HG03135 (cell line): ENCODE results near the gene PLPPR2.
"Not testable (repeated sequence)": the region's sequence is repeated elsewhere in the genome, so short reads cannot be mapped to it uniquely, and the experiment has no call there.

Experiments
- ATAC-seq: cut with Tn5 transposase; IDR thresholded peaks from one replicate; pipeline ENCODE4 v1.9.1; 2021; ENCODE audit warnings: mild to moderate bottlenecking, moderate library complexity; ENCODE audit not compliant: unreplicated experiment

Gene PLPPR2

DNA sequence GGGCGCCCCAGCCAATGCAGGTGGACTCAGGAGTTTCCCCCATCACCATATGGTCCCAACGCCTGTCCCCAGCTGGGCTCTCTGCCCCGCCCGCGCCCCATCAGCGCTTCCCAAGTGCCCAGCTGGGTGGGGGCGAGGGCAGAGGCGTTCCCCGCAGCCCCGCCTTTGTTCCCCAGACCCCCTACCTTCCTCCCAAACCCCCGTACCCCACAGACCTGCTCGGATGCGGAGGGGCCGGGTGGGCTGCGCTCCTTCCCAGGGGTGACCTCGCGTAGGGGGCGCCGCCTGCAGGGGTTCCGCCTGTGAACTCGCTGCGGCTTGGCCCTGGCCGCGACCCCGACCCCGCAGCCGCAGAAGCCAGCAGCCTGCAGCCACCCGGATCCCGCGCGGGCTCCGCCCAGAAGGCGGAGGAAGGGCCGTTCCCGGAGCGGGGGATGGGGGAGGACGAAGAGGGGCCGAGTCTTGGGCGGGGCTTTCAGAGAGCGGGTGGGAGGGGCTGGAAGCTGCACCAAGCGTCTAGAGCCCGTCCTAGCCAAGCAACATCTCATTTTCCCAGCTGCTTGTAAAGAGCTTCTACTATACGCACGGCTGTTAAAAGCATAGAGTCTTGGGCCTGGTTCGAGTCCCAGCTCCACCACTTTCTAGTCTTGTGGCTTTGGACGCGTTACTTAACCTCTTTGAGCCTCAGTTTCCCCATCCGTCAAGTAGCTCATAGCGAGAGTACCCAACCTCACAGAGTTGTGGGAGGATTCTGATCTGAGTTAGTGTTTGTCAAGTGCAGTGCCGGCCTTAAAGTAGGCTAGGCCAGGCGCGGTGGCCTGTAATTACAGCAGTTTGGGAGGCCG is 15.8 kb upstream of the PLPPR2 start, which contains the start of gene RAB3D:
RAB3D (minus strand) TSS at position 404 of the 845 bp plus-strand sequence. CDS start 2,258 bp downstream, outside the sequence.
- ATAC-seq: peak; percentile 64

DNA sequence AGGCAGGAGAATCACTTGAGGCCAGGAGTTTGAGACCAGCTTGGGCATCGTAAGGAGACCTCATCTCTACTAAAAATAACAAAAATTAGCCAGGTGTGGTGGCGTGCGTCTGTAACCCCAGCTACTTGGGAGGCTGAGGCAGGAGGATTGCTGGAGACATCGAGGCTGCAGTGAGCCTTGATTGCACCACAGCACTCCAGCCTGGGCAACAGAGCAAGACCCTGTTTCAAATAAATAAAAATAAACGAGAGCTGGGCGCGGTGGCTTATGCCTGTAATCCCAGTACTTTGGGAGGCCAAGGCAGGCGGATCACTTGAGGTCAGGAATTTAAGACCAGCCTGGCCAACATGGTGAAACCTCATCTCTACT is 15.1 kb upstream of the PLPPR2 start:
- not testable (repeated sequence) for ATAC-seq

DNA sequence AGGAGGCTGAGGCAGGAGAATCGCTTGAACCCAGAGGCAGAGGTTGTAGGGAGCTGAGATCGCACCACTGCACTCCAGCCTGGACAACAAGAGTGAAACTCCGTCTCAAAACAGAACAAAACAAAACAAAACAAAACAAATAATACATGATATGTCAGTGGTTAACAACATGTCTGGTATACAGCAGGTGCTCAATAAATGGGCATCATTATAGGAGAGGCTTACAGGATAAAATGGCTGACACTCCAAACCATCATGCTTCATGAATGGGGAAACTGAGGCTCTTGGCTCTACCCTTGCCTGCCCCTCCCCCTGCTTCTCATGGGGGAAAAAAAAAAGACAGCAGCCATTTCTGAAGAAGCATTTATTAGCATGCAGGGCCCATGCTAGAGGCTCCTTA is 12.8 kb upstream of the PLPPR2 start:
- no peak for ATAC-seq

DNA sequence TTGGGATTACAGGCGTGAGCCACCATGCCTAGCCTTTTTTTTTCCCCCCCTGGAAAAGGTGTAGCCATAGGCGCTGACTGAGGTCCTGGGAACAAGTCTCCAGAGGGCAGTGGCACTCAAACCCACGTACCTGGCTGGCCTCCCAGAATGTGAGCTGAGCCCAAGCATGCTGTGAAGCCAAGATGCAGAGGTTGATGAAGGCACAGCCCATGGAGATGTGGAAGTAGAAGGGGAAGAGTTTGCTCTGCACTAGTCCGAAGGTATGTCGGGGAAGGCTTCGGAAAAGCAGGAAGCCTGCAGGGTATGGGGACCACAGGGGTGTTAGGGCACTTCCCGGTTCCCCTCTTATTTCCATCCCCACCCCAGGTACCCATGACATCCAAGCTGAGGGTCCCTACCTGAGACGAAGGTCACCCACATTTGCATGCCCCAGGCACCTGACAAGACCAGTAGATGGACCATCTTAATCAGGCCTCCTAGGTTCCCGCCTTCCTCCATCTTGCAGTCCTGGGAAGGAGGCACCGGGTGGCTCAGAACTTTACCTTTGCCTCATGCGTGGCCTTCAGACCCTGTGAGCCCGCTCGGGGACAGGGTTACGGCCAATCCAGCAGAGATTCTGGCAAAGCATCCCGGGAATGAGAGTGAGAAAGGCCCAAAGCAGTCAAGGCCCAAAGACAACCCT is 10.0 kb upstream of the PLPPR2 start:
- ATAC-seq: no peak

DNA sequence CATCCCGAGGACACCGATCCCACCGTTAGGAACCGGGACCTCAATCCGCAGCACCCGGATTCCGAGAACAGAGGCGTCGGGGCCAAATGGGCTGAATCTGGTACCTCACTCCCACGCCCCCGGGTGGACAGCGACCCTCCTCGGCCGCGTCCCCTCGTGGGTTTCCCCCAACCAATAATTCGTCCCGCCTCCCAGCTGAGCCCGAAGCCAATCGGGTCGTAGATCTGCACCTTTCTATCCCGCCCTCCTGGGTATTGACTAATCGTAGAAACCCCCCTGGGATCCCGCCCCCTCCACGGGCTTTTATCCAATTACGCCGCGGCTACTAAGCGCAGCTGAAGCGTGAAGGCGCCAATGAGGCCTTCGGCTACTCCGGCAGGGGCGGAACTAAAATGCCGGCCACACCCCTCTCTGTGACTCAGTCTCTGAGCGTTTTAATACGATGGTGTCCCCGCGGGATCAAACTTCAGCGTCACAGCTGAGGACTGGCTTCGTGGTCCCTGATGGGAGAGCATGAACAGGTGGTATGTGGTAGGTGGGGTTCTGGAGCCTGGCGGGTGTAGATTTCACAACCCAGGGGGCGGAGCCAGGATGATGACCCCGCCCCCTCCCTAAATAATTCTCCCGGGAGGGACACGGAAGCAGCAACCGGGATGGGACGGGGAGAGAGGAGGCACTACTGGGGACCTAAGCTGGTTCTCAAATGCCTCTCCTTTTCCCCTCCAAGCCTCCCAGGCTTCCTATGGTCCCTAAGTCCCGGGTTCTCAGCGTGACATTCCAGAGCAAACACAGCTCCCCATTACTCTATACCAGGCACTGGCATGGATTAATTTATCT is 8.9 kb upstream of the PLPPR2 start, which contains the start of the genes CCDC159 and TMEM205:
CCDC159 (plus strand) TSS at position 416 of the 837 bp plus-strand sequence; CDS start at position 504, 88 bp downstream.
TMEM205 (minus strand) TSS at position 165 of the 837 bp plus-strand sequence. CDS start 649 bp downstream, outside the sequence.
- peak; percentile 89 for ATAC-seq

DNA sequence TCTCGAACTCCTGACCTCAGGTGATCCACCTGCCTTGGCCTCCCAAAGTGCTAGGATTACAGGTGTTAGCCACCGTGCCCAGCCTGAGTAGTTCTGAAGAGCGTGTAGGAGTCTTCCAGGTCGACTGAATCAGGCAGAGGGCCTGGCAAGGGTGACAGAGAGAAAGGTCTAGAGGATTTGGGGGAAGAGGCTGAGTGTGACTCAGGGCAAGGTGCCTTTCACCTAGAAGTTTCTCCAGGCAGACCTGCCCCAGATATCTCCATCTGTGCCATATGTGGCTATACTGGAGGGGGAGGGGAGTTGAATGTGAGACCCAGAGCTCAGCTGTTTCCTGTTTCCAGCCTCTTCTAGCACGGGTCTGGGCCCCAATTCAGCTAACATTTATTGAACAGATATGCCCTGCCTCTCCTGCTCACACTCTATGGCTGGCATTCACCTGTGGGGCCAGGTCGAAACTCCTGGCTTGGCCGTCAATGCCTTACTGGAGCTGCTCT is 7.6 kb upstream of the PLPPR2 start:
- ATAC-seq: no peak

DNA sequence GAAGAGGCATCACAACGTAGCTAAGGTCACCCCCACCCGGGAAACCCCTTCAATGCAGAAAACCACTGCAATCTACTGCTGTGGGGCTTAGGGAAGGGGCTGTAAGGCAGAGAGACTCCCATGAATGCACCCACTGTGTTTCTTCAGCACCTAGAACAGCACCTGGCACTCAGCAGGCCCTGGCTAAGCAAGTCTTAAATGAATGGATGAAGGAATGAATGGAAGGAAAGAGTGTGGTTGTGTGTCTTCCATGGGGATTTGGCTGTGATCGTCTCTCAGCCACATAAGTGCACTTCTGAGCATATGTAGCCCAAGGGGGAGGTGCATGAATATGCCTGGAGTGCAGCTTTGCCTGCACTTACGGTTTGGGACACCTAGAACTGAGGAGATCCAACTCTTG is 6.1 kb upstream of the PLPPR2 start:
- ATAC-seq: no peak

DNA sequence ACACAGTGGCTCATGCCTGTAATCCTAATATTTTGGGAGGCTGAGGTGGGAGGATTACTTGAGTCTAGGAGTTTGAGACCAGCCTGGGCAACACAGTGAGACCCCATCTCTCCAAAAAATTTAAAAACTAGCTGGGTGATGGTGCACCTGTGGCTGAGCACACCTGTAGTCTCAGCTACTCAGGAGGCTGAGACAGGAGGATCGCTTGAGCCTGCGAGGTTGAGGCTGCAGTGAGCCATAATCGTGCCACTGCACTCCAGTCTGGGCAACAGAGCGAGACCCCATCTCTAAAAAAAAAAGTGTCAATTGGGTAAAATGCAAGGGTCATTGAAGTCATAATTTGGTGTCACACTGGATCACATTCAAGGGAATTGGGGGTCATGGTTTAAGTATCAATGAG is 1.1 kb upstream of the PLPPR2 start:
- not testable (repeated sequence) for ATAC-seq

DNA sequence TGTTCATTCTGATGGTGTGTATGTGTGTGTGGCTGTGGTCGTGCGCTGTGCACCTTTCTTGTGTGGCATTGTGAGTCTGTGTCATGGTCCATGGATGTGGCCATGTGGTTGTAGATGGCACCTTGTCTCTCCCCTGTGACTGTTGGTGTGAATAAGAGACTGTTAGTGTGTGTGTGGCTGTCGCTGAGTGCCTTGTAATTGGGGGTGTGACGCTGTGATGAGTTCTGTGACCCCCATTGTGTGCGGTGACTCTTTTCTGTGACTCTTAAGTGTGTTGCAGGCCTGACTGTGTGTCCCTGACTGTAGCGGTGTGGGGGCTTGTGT is 804 bp downstream of the PLPPR2 start:
- ATAC-seq: no peak

DNA sequence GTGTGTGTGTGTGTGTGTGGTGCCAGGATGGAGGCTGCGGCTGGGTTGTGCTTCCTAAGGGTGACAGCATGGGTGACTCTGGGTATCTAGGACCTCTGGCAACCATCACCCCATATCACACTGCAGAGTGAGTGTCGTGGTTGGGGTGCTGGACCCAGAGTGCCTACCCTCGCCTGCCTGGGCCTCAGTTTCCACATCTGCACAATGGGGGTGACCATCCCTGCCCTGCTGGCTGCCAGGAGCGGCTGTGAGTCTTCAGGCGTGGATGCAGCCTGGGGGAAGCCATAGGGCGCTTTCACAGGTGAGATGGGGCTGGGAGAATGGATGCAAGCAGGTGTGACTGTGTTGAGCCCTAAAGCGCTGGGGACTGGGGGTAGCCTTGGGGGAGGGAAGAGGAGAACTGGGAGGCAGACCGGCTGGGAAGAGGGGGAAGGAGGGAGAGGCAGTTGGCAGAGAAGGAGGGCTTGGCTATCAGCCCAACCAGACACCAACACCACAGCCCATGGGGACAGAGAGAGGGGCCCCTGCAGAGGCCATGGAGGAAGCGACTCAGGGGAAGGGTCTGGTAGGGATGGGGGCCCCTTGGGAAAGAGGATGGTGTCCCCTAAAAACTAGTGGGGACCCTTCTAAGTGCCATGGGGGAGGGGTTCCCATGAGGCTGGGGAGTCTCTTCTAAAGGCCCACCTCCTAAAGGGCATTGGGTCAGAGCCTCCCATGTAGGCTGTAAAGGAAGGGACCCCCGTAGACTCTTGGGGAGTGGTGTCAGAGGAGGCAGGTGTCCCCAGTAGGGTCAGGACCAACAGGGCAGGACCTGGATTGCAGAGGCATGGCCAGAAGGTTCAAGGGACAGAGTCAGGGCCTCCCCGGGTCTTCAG is 1.7 kb downstream of the PLPPR2 start:
- no peak for ATAC-seq

DNA sequence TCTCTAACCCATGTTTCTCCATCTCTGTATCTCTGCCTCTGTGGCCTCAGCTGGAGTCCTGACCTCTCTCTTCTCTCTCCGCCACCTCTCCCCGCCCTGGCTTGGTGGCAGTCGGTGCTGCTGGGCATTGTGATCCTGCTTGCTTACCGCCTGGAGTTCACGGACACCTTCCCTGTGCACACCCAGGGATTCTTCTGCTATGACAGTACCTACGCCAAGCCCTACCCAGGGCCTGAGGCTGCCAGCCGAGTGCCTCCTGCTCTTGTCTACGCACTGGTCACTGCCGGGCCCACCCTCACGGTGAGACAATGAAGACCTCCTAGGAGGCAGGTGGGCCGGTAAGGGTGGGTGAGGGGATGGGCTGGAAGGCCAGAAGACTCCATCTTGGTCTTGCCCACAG is 4.2 kb downstream of the PLPPR2 start:
- no peak for ATAC-seq

DNA sequence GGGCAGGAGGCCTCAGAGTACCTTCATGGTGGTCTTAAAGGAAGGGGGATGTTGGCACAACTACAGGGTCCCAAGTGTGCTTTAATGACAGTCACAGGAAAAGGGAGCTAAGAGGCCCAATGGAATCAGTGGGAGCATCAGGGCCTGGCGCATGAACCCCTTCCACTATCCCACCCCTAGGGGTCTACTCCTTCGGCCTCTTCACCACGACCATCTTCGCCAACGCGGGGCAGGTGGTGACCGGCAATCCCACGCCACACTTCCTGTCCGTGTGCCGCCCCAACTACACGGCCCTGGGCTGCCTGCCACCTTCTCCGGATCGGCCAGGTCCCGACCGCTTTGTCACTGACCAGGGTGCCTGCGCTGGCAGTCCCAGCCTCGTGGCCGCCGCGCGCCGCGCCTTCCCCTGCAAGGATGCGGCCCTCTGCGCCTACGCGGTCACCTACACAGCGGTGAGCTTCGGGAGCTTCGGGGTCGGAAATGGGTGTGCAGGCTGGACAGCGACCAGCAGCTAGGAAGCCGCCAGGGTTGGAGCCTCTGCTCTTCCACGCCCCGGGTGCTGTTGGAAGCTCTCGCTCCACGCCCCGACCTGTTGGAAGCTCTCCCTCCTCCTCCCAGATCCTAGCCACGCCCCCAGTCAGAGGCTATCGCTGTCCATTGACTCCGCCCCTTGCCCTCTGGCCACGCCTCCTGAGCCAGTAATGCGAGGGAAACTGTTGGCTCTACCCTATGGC is 6.0 kb downstream of the PLPPR2 start:
- ATAC-seq: no peak

DNA sequence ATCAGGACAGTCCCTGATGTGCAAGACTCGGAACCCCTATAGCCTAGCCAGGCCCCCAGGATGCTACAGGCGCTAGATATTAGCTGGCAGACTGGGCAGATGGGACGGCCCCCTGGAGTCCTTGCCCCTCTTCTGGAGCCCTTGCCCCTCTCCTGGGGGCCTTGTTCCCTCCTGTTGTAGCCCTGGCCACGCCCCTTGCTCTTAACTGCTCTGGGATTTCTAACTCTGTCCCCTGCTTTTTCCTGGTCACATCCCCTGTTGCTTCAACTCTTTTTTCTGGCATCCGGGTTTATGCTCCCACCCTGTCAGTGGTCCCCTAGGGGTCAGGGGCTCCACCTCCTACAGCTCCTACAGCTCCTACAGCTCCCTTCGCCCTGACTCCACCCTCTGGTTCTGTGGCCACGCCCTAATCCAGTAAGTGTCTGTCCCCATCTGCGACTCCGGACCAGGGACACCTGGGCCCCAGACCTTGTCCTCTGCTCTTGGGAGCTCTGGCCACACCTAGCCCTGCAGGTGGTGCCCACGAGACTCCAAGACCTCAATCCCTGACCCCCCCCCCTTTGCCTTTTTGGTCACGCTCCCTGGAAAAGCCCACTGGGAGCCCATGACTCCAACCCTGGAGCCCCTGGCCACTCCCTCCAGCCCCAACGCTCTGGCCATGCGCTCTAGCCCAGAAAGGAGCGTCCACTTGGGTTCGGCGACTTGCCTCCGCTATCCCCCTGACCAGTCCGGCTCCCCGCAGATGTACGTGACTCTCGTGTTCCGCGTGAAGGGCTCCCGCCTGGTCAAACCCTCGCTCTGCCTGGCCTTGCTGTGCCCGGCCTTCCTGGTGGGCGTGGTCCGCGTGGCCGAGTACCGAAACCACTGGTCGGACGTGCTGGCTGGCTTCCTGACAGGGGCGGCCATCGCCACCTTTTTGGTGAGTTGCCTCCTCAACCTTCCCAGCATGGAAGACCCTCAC is 6.8 kb downstream of the PLPPR2 start:
- no peak for ATAC-seq

DNA sequence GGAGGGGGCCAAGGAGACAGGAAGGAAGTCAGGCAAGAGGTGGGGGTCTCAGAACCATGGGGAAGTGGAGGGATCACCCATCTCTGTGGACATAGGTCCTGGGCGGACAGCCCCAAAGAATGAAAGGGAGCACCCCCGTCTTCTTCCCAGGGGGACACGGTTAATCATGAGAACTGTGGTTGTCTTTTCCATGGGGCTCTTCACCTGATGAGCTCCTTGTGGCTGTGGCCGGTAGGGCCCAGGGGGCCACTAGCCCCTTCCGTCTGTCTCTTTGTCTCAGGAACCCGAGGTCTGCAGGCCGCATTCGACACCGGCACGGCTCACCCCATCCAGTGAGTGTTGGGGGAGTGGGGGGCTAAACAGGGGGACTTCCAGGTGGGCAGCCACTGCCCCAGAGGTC is 8.6 kb downstream of the PLPPR2 start:
- ATAC-seq: no peak

DNA sequence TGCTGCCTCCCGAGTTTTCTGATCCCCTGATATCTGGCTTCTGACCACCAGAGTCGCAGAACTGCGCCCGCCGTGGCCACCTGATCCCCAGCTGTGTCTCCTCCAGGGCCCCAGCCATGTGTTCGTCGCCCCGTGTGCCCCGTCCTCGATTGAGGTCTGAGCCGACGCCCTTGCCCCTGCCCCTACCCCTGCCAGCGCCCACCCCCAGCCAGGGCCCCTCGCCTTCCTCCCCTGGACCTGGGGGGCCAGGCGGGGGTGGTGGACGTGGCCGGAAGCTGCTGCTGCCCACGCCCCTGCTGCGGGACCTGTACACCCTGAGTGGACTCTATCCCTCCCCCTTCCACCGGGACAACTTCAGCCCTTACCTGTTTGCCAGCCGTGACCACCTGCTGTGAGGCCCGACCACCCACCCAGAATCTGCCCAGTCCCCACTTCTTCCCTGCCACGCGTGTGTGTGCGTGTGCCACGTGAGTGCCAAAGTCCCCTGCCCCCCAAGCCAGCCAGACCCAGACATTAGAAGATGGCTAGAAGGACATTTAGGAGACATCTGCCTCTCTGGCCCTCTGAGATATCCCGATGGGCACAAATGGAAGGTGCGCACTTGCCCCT is 9.2 kb downstream of the PLPPR2 start:
- no peak for ATAC-seq

DNA sequence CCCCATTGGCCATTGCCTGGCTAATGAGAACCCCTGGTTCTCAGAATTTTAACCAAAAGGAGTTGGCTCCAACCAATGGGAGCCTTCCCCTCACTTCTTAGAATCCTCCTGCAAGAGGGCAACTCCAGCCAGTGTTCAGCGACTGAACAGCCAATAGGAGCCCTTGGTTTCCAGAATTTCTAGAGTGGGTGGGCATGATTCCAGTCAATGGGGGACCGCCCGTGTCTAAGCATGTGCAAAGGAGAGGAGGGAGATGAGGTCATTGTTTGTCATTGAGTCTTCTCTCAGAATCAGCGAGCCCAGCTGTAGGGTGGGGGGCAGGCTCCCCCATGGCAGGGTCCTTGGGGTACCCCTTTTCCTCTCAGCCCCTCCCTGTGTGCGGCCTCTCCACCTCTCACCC is 9.7 kb downstream of the PLPPR2 start:
- ATAC-seq: no peak

DNA sequence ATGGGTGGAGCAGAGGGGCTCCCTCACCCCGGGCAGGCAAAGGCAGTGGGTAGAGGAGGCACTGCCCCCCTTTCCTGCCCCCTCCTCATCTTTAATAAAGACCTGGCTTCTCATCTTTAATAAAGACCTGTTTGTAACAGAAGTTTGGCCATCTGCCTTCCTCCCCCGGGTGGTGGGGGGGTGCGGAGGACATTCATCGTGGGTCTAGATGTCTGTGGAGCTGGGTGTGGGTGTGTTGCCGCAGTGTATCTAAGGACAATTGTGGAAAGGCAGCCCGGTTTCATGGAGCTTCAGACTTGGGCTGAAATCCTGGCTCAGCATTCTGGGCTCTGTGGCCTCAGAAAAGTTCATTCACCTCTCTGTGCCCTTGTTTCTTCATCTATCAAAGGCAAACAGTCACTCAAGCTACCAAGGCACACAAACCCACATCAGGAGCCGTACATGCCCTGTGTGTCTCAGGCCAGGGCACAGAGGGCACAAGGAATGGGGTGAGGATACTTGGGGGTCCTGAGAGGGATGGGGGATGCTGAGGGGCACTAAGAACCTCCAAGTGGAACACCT is 10.4 kb downstream of the PLPPR2 start:
- no peak for ATAC-seq

DNA sequence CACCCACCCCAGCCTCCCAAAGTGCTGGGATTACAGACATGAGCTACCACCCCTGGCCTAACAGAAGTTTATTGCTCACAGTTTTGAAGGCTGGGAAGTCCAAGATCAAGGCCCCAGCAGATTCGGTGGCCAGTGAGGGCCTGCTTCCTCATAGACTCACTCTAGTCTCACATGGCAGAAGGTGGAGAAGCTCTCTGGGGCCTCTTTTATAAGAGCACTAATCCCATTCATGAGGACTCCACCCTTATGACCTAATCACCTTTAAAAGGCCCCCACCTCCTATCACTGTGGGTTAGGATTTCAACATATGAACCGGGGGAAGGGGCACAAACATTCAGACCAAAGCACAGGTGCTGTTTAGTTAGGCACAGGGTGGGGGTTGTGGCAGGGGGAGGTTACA is 12.3 kb downstream of the PLPPR2 start:
- ATAC-seq: no peak
